HG03520 (cell line): ENCODE results near the gene FAM163B.

ENCODE experiments used
- ATAC-seq: cut with Tn5 transposase; IDR thresholded peaks from one replicate; pipeline ENCODE4 v1.9.1; 2021; ENCODE audit warnings: mild to moderate bottlenecking, moderate library complexity; ENCODE audit not compliant: unreplicated experiment

The FAM163B gene

GRCh38 chr9:133552236-133552635 lies 57.0 kb downstream of the FAM163B start:
- ATAC-seq = no peak

GRCh38 chr9:133551446-133551845 lies 57.7 kb downstream of the FAM163B start:
- ATAC-seq = no peak

GRCh38 chr9:133547116-133547515 lies 62.1 kb downstream of the FAM163B start:
- ATAC-seq = no peak

- no peak for ATAC-seq
Observed at GRCh38 chr9:133546287-133546680, 62.9 kb downstream of the FAM163B start.

GRCh38 chr9:133545494-133546286 lies 63.5 kb downstream of the FAM163B start:
- ATAC-seq = no peak

GRCh38 chr9:133543772-133544467 lies 65.3 kb downstream of the FAM163B start:
- ATAC-seq = no peak

GRCh38 chr9:133542002-133542401 lies 67.2 kb downstream of the FAM163B start:
- no peak for ATAC-seq

GRCh38 chr9:133540698-133541025 lies 68.5 kb downstream of the FAM163B start:
- no peak for ATAC-seq

GRCh38 chr9:133539991-133540697 lies 69.0 kb downstream of the FAM163B start:
- no peak for ATAC-seq

- ATAC-seq = no peak
Observed at GRCh38 chr9:133538851-133539833, 70.0 kb downstream of the FAM163B start.

- no peak for ATAC-seq
Observed at GRCh38 chr9:133538176-133538575, 71.0 kb downstream of the FAM163B start.

- no peak for ATAC-seq
Observed at GRCh38 chr9:133537257-133537656, 71.9 kb downstream of the FAM163B start.

GRCh38 chr9:133536536-133536935 lies 72.7 kb downstream of the FAM163B start:
- ATAC-seq = no peak

- no peak for ATAC-seq
Observed at GRCh38 chr9:133536080-133536479, 73.1 kb downstream of the FAM163B start.

GRCh38 chr9:133535306-133535877 lies 73.8 kb downstream of the FAM163B start:
- no peak for ATAC-seq

GRCh38 chr9:133534346-133535291 lies 74.6 kb downstream of the FAM163B start, which contains the start of gene ADAMTSL2:
TSS of gene ADAMTSL2 (plus strand) at chr9:133534704. CDS start at chr9:133536713, 2,009 bp downstream.
- no peak for ATAC-seq

- no peak for ATAC-seq
Observed at GRCh38 chr9:133533857-133534256, 75.3 kb downstream of the FAM163B start.

GRCh38 chr9:133532937-133533668 lies 76.1 kb downstream of the FAM163B start:
- no peak for ATAC-seq
